MM.1S (cell line): ENCODE measurements around the gene ASF1A.

Source experiments
- DNase-seq: peaks from one replicate; pipeline ENCODE4 v3.0.0-alpha.2; 2015
- H2AFZ ChIP-seq: fragments of 300-600 bp; sonication (generic); 2 replicates; pipeline ENCODE4 v1.6.0; 2016; ENCODE audit warnings: antibody characterized with exemption, low read length
- H3F3A ChIP-seq: fragments of 300-600 bp; sonication (generic); 2 replicates; pipeline ENCODE4 v1.6.1; 2016; ENCODE audit warnings: mild to moderate bottlenecking, antibody characterized with exemption, low read length, moderate library complexity, mixed read lengths; ENCODE audit not compliant: insufficient read depth
- H3K27ac ChIP-seq: fragments of 300-600 bp; sonication (generic); 2 replicates; pipeline ENCODE4 v1.5.1; 2016; ENCODE audit warnings: mild to moderate bottlenecking, low read length
- H3K27me3 ChIP-seq: fragments of 300-600 bp; sonication (generic); replicated peaks from 2 replicates; pipeline ENCODE4 v1.6.0; 2016; ENCODE audit warnings: low read length; ENCODE audit not compliant: insufficient read depth
- H3K36me3 ChIP-seq: fragments of 300-600 bp; sonication (generic); replicated peaks from 2 replicates; pipeline ENCODE4 v1.6.1; 2016; ENCODE audit warnings: mild to moderate bottlenecking, low read length, mixed read lengths; ENCODE audit not compliant: insufficient read depth
- H3K4me1 ChIP-seq: fragments of 300-600 bp; sonication (generic); 2 replicates; pipeline ENCODE4 v1.6.1; 2016; ENCODE audit warnings: low read length, mixed read lengths
- H3K4me2 ChIP-seq: fragments of 300-600 bp; sonication (generic); 2 replicates; pipeline ENCODE4 v1.6.0; 2016; ENCODE audit warnings: low read depth, low read length
- H3K4me3 ChIP-seq: fragments of 300-600 bp; sonication (generic); 2 replicates; pipeline ENCODE4 v1.5.1; 2016; ENCODE audit warnings: low read length, mixed read lengths
- H3K79me2 ChIP-seq: fragments of 300-600 bp; sonication (generic); 2 replicates; pipeline ENCODE4 v1.6.1; 2016; ENCODE audit warnings: mixed run types, low read length, mixed read lengths
- H3K9ac ChIP-seq: fragments of 300-600 bp; sonication (generic); 2 replicates; pipeline ENCODE4 v1.6.1; 2016; ENCODE audit warnings: low read length, mixed read lengths
- H3K9me2 ChIP-seq: fragments of 300-600 bp; sonication (generic); replicated peaks from 2 replicates; pipeline ENCODE4 v1.6.1; 2016; ENCODE audit warnings: mild to moderate bottlenecking, low read length, mixed read lengths; ENCODE audit not compliant: insufficient read depth
- H3K9me3 ChIP-seq: fragments of 300-600 bp; sonication (generic); replicated peaks from 2 replicates; pipeline ENCODE4 v1.6.1; 2016; ENCODE audit warnings: mild to moderate bottlenecking, low read length, mixed read lengths; ENCODE audit not compliant: insufficient read depth
- H4K20me1 ChIP-seq: fragments of 300-600 bp; sonication (generic); 2 replicates; pipeline ENCODE4 v1.6.1; 2016; ENCODE audit warnings: mild to moderate bottlenecking, low read length, moderate library complexity, mixed read lengths; ENCODE audit not compliant: insufficient read depth
- EZH2 ChIP-seq: fragments of 300-600 bp; sonication (generic); optimal IDR thresholded peaks from 2 replicates; pipeline ENCODE3; 2017; ENCODE audit warnings: low read depth, mild to moderate bottlenecking, antibody characterized with exemption, low read length, mixed read lengths
- EZH2phosphoT487 ChIP-seq: fragments of 300-600 bp; sonication (generic); IDR thresholded peaks from 2 replicates; pipeline ENCODE4 v1.6.1; 2018; ENCODE audit warnings: antibody characterized with exemption, low read length
- TF ChIP-seq, protein P1 (sequence below): fragments of 300-600 bp; sonication (generic); IDR thresholded peaks from 2 replicates; pipeline ENCODE4 v1.5.1; 2016; ENCODE audit warnings: antibody characterized with exemption, low read length, mixed read lengths

The ASF1A gene

DNA sequence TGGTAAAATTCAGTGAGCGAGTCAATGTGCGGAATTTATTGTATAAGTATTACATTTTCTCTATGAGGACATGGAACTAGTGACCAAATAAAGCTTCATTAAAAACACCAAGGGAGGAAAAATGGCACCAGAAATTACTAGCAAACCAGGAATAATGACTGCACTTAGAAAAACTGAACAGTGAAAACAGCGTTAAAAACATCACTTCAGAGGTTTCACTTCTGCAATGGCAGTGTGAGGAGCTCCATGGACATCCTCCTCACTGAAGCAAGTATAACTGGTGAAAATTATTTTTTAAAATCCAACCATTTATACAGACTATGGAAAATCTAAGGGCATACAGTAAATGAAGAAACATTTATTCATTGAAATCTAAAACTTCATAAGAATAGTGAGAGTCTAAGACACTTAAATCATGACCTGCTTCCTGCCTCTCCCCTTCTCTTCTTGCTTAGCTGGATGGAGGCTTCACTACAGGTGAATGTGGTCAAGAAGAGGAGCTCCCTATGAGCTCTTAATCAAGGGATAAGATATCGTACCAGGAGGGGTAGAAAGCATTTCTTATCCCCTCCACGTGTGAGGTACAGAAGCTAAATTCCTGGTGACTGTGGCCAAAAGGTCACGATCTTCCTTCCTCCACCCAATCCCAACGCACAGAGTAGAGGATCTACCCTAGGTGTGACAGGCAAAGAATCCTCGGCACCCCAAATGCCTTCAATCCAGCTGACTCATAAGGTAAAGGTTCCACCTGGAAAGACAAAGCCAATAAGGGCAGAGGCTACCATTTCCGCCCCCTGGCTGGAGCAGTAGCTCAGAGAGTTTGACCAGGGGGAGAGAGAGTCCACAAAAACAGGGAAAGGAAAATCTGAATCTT is 12.3 kb upstream of the ASF1A start:
- Histone ChIP-seq H3K27ac (no peak overlapping the region), H3K9me3 (no peaks in the 10 kb centered on the region), H3K4me2 (no peak overlapping the region), H3K27me3 (no peaks in the 10 kb centered on the region), H3F3A (no peaks in the 10 kb centered on the region), H3K36me3 (no peaks in the 10 kb centered on the region), H3K9ac (no peak overlapping the region), H4K20me1 (no peaks in the 10 kb centered on the region), H2AFZ (no peak overlapping the region), H3K79me2 (peaks cover 4% of the 10 kb centered on the region; the same call in 1 of the 2 replicates), H3K4me3 (no peak overlapping the region), H3K4me1 (no peaks in the 10 kb centered on the region), H3K9me2 (no peaks in the 10 kb centered on the region)
- TF ChIP-seq EZH2: no peak
- TF ChIP-seq, protein P1, sequence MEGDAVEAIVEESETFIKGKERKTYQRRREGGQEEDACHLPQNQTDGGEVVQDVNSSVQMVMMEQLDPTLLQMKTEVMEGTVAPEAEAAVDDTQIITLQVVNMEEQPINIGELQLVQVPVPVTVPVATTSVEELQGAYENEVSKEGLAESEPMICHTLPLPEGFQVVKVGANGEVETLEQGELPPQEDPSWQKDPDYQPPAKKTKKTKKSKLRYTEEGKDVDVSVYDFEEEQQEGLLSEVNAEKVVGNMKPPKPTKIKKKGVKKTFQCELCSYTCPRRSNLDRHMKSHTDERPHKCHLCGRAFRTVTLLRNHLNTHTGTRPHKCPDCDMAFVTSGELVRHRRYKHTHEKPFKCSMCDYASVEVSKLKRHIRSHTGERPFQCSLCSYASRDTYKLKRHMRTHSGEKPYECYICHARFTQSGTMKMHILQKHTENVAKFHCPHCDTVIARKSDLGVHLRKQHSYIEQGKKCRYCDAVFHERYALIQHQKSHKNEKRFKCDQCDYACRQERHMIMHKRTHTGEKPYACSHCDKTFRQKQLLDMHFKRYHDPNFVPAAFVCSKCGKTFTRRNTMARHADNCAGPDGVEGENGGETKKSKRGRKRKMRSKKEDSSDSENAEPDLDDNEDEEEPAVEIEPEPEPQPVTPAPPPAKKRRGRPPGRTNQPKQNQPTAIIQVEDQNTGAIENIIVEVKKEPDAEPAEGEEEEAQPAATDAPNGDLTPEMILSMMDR: no peak
- TF ChIP-seq EZH2phosphoT487: no peak
- DNase-seq: no peak

- Histone ChIP-seq H3K79me2 (peaks cover 4% of the 10 kb centered on the region; the same call in 1 of the 2 replicates), H3K27me3 (no peaks in the 10 kb centered on the region), H3K27ac (no peak overlapping the region), H4K20me1 (no peaks in the 10 kb centered on the region), H3K36me3 (no peaks in the 10 kb centered on the region), H3K4me2 (no peak overlapping the region), H2AFZ (no peak overlapping the region), H3K4me1 (no peaks in the 10 kb centered on the region), H3K9ac (no peak overlapping the region), H3F3A (no peaks in the 10 kb centered on the region), H3K4me3 (no peak overlapping the region), H3K9me2 (no peaks in the 10 kb centered on the region), H3K9me3 (no peaks in the 10 kb centered on the region)
- DNase-seq: no peak
- TF ChIP-seq EZH2 (no peak), EZH2phosphoT487 (no peak)
- TF ChIP-seq, protein P1: no peak
Measured at GRCh38 chr6:118882314-118882905, 11.5 kb upstream of the ASF1A start.

DNA sequence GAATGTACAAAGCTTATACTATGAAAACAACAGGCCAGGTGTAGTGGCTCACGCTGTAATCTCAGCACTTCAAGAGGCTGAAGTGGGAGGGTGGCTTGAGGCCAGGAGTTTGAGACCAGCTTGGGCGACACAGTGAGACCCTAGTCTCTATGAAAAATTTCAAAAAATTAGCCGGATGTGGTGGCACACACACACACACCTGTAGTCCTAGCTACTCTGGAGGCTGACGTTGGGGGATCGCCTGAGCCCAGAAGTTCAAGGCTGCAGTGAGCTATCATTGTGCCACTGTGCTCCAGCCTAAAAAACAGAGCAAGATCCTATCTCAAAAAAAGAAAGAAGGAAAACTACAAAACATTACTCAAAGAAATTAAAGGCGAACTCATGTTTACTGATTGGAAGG is 7.3 kb upstream of the ASF1A start:
- no peaks in the 10 kb centered on the region for H3K27me3 ChIP-seq
- no peaks in the 10 kb centered on the region for H3K9me2 ChIP-seq
- H3K27ac ChIP-seq: no peak overlapping the region
- no peaks in the 10 kb centered on the region for H3F3A ChIP-seq
- no peaks in the 10 kb centered on the region for H4K20me1 ChIP-seq
- H3K9ac ChIP-seq: no peak overlapping the region
- no peaks in the 10 kb centered on the region for H3K9me3 ChIP-seq
- TF ChIP-seq, protein P1: no peak
- TF ChIP-seq EZH2phosphoT487 (no peak), EZH2 (no peak)
- no peak overlapping the region for H2AFZ ChIP-seq
- H3K79me2 ChIP-seq: peaks cover 11% of the 10 kb centered on the region
- DNase-seq: no peak
- H3K4me3 ChIP-seq: no peak overlapping the region
- H3K4me1 ChIP-seq: peaks cover 10% of the 10 kb centered on the region; the same call in 1 of the 2 replicates
- no peak overlapping the region for H3K4me2 ChIP-seq
- no peaks in the 10 kb centered on the region for H3K36me3 ChIP-seq
